HAP-1 (cell line): Measurements from ENCODE around the gene MYBPH.

Experiments
- DNase-seq, 2 experiments: peaks; one replicate each; pipeline ENCODE4 v3.0.0-alpha.2; 2016 to 2020; ENCODE audit warnings: low spot score in 2 of 2
- H3K27me3 ChIP-seq: fragments of 250-450 bp; sonication (Bioruptor Pico); 2 replicates; pipeline ENCODE4 v1.5.1; 2020; ENCODE audit warnings: low read depth, mild to moderate bottlenecking, moderate library complexity
- H3K36me3 ChIP-seq: fragments of 250-450 bp; sonication (Bioruptor Pico); replicated peaks from 2 replicates; pipeline ENCODE4 v1.5.1; 2020; ENCODE audit warnings: mild to moderate bottlenecking
- H3K4me1 ChIP-seq: fragments of 250-450 bp; sonication (Bioruptor Pico); 2 replicates; pipeline ENCODE4 v1.5.1; 2020; ENCODE audit warnings: mild to moderate bottlenecking
- H3K4me3 ChIP-seq: fragments of 250-450 bp; sonication (Bioruptor Pico); 2 replicates; pipeline ENCODE4 v1.5.1; 2020; ENCODE audit warnings: mild to moderate bottlenecking, moderate library complexity
- H3K9me3 ChIP-seq: fragments of 250-450 bp; sonication (Bioruptor Pico); 2 replicates; pipeline ENCODE4 v1.5.1; 2020; ENCODE audit warnings: mild to moderate bottlenecking, moderate library complexity
- in situ Hi-C: fragments of 300-500 bp; cut with MboI; formaldehyde crosslinking; loops from 3 replicates; pipeline ENCODE4 v1.14.3; 2020; ENCODE audit warnings: low sequenced_read_pairs, inconsistent platforms, mixed read lengths

Gene MYBPH

GRCh38 chr1:203210350-203210749 is 34.7 kb upstream of the MYBPH start:
- no peaks in the 10 kb centered on the region for H3K36me3 ChIP-seq
- H3K27me3 ChIP-seq = no peaks in the 10 kb centered on the region
- no peaks in the 10 kb centered on the region for H3K4me1 ChIP-seq
- H3K9me3 ChIP-seq = no peaks in the 10 kb centered on the region
- no peak for DNase-seq
- in situ Hi-C loops = no loop called here
- H3K4me3 ChIP-seq = no peak overlapping the region

GRCh38 chr1:203208181-203208580 is 32.6 kb upstream of the MYBPH start:
- H3K4me1 ChIP-seq = no peaks in the 10 kb centered on the region
- no peak overlapping the region for H3K4me3 ChIP-seq
- H3K27me3 ChIP-seq = no peaks in the 10 kb centered on the region
- DNase-seq = no peak
- in situ Hi-C loops = no loop called here
- H3K36me3 ChIP-seq = no peaks in the 10 kb centered on the region
- H3K9me3 ChIP-seq = no peaks in the 10 kb centered on the region

DNA sequence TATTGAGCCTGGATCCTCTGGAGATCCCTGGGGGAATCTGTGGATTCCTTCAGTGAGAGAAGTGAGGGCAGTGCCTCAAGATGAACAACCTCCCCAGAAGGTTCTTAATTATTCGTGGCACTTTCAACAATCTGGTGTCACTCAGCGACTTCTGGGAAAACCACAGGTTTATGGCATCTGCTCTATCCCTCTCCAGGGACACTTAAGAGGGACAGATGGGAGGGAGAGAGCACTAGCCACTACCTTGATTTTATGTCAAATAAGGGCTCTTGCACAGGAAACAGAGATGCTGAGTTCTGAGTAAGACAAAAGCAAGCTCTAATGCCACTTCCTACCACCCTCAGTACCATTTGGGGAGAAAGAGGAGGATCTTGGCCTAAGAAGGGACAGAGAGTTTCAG is 32.1 kb upstream of the MYBPH start:
- H3K4me1 ChIP-seq = no peaks in the 10 kb centered on the region
- H3K9me3 ChIP-seq = no peaks in the 10 kb centered on the region
- no peak overlapping the region for H3K4me3 ChIP-seq
- H3K36me3 ChIP-seq = no peaks in the 10 kb centered on the region
- in situ Hi-C loops = no loop called here
- H3K27me3 ChIP-seq = no peaks in the 10 kb centered on the region
- no peak for DNase-seq

GRCh38 chr1:203206129-203206687 is 30.6 kb upstream of the MYBPH start:
- no peaks in the 10 kb centered on the region for H3K36me3 ChIP-seq
- H3K4me1 ChIP-seq = no peaks in the 10 kb centered on the region
- DNase-seq = no peak
- in situ Hi-C loops = no loop called here
- H3K27me3 ChIP-seq = no peaks in the 10 kb centered on the region
- H3K9me3 ChIP-seq = no peaks in the 10 kb centered on the region
- no peak overlapping the region for H3K4me3 ChIP-seq

- no peak overlapping the region for H3K4me3 ChIP-seq
- in situ Hi-C loops = no loop called here
- H3K27me3 ChIP-seq = no peaks in the 10 kb centered on the region
- H3K36me3 ChIP-seq = no peaks in the 10 kb centered on the region
- no peak for DNase-seq
- no peaks in the 10 kb centered on the region for H3K4me1 ChIP-seq
- no peaks in the 10 kb centered on the region for H3K9me3 ChIP-seq
Observed at GRCh38 chr1:203204756-203205155, 29.1 kb upstream of the MYBPH start.

GRCh38 chr1:203202431-203203245 is 27.0 kb upstream of the MYBPH start:
- no peak for DNase-seq
- Histone ChIP-seq H3K36me3 (no peaks in the 10 kb centered on the region), H3K9me3 (no peaks in the 10 kb centered on the region), H3K4me1 (no peaks in the 10 kb centered on the region), H3K4me3 (no peak overlapping the region), H3K27me3 (no peaks in the 10 kb centered on the region)
- in situ Hi-C loops = no loop called here

DNA sequence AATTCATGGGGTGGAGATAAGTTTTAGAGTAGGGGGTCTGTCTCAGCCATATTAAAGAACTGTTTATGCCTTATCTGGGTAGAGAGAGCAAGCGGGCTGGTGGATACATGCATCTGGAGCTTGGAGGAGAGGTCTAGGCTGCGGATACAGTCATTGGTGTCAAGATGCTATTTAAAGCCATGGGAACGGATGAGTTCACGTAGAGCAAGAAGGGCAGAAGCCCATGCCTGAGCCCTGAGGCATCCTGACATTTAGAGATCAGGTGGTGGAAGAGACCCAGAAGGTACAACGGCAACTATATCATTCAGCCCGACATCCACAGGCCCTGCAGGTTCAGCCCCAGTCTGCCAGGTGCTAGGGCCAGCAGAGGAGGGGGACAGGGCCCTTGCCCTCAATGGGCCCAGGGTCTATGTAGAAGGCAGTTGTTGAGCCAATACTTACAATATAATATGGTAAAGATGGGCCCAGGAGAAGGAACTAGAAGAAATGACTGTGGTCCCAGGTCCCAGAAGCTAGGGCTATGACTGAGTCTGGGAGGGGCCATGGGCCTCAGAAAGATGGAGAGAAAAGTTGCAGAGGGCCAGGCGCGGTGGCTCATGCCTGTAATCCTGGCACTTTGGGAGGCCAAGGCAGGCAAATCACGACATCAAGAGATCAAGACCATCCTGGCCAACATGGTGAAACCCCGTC is 26.0 kb upstream of the MYBPH start:
- no peak for DNase-seq
- Histone ChIP-seq H3K27me3 (no peaks in the 10 kb centered on the region), H3K4me3 (no peak overlapping the region), H3K9me3 (no peaks in the 10 kb centered on the region), H3K4me1 (no peaks in the 10 kb centered on the region), H3K36me3 (no peaks in the 10 kb centered on the region)
- in situ Hi-C loops = no loop called here

GRCh38 chr1:203200916-203201315 is 25.3 kb upstream of the MYBPH start:
- DNase-seq = no peak
- no peaks in the 10 kb centered on the region for H3K4me1 ChIP-seq
- no peaks in the 10 kb centered on the region for H3K36me3 ChIP-seq
- no peak overlapping the region for H3K4me3 ChIP-seq
- in situ Hi-C loops = no loop called here
- no peaks in the 10 kb centered on the region for H3K9me3 ChIP-seq
- no peaks in the 10 kb centered on the region for H3K27me3 ChIP-seq

GRCh38 chr1:203199816-203200571 is 24.4 kb upstream of the MYBPH start:
- H3K27me3 ChIP-seq = no peaks in the 10 kb centered on the region
- H3K9me3 ChIP-seq = no peaks in the 10 kb centered on the region
- in situ Hi-C loops = no loop called here
- H3K4me3 ChIP-seq = no peak overlapping the region
- H3K4me1 ChIP-seq = no peaks in the 10 kb centered on the region
- H3K36me3 ChIP-seq = no peaks in the 10 kb centered on the region
- no peak for DNase-seq

DNA sequence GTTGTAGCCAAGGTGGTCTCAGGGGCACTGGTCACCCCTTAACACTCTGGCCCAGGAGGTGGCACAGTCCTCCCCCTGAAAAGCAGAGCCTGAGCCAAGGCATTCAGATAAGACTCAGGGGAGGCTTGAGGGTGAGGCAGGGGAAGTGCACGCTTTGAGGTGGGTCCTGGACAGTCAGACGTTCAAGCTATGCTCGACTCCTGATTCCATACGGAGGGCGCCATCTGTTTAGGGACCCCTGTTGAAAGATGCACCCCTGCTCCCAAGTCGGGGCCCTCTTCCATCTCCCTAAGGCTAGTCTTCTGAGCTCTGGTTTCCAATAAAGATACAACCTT is 23.8 kb upstream of the MYBPH start:
- Histone ChIP-seq H3K27me3 (no peaks in the 10 kb centered on the region), H3K9me3 (no peaks in the 10 kb centered on the region), H3K4me1 (no peaks in the 10 kb centered on the region), H3K4me3 (no peak overlapping the region), H3K36me3 (no peaks in the 10 kb centered on the region)
- in situ Hi-C loops = no loop called here
- DNase-seq = no peak

DNA sequence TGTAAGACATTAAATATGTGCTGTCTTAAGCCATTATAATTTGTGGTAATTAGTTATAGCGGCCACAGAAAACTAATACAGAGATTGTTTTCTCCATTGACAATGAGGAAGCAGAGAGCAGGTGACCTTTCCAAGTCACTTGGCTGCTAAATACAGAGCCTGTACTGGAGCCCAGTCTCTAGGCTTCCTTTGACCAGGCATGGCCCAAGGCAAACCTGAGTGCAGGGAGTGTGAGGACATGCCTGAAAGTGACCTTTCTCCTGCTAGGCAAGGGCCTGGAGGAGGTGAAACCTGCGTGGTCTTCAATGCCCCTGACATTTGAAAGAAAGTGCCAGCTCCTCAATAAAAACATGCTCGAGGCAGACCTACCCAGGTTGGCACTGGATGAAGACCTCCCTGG is 23.4 kb upstream of the MYBPH start:
- in situ Hi-C loops = no loop called here
- Histone ChIP-seq H3K36me3 (no peaks in the 10 kb centered on the region), H3K9me3 (no peaks in the 10 kb centered on the region), H3K4me1 (no peaks in the 10 kb centered on the region), H3K4me3 (no peak overlapping the region), H3K27me3 (no peaks in the 10 kb centered on the region)
- no peak for DNase-seq

GRCh38 chr1:203197625-203198024 is 22.0 kb upstream of the MYBPH start:
- no peaks in the 10 kb centered on the region for H3K36me3 ChIP-seq
- no peaks in the 10 kb centered on the region for H3K9me3 ChIP-seq
- no peak overlapping the region for H3K4me3 ChIP-seq
- no peaks in the 10 kb centered on the region for H3K27me3 ChIP-seq
- H3K4me1 ChIP-seq = no peaks in the 10 kb centered on the region
- in situ Hi-C loops = no loop called here
- DNase-seq = no peak

- no peaks in the 10 kb centered on the region; the same call in 1 of the 2 replicates for H3K27me3 ChIP-seq
- no peaks in the 10 kb centered on the region for H3K4me1 ChIP-seq
- no peaks in the 10 kb centered on the region for H3K9me3 ChIP-seq
- H3K4me3 ChIP-seq = no peak overlapping the region
- DNase-seq = no peak
- in situ Hi-C loops = no loop called here
- H3K36me3 ChIP-seq = no peaks in the 10 kb centered on the region
Observed at GRCh38 chr1:203196371-203196770, 20.7 kb upstream of the MYBPH start.

DNA sequence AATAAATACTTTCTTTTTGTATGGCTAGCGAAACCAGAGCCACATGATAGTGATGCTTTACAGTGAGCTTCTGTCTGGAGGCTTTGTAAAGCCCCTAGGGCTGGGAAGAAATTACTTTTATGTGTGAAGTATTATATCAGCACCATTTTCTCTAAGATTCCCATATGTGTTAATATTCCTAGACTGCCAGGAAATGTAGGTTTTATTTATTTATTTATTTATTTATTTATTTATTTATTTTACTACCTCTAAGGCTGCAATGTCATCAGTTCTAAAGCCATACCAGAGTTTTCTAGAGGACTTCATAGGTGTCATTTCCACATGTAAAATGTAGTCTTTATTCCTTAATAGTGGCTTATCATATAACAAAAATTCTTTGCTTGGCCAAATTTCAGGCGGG is 15.3 kb upstream of the MYBPH start:
- Histone ChIP-seq H3K9me3 (no peaks in the 10 kb centered on the region), H3K4me1 (no peaks in the 10 kb centered on the region), H3K36me3 (no peaks in the 10 kb centered on the region), H3K4me3 (no peak overlapping the region), H3K27me3 (peaks cover 3% of the 10 kb centered on the region; the same call in 1 of the 2 replicates)
- no peak for DNase-seq
- in situ Hi-C loops = no loop called here
